Stimulated activated CD4-positive, alpha-beta T cell treated with anti-CD3 and anti-CD28 coated beads, Interleukin-1b, Interleukin-23, amount 100 ng/mL, for 48 hours (primary cell): Measurements from ENCODE around the gene OR5K4.

Experiments used
- DNase-seq: peaks from one replicate; pipeline ENCODE4 v3.0.0-alpha.2; 2020

The OR5K4 gene

GRCh38 chr3:98353554-98353953 is at the start of gene OR5K4:
Gene OR5K4 (plus strand): TSS chr3:98353854. CDS start chr3:98353854, 0 bp downstream.
- DNase-seq, result no peak

- DNase-seq, result no peak
Measured at GRCh38 chr3:98322101-98322500, 31.6 kb upstream of the OR5K4 start.

GRCh38 chr3:98322686-98323085 is 31.0 kb upstream of the OR5K4 start:
- DNase-seq, result no peak

- DNase-seq, result no peak
Measured at GRCh38 chr3:98323425-98323824, 30.2 kb upstream of the OR5K4 start.

- DNase-seq, result no peak
Measured at GRCh38 chr3:98325055-98325454, 28.6 kb upstream of the OR5K4 start.

GRCh38 chr3:98326105-98326893 is 27.4 kb upstream of the OR5K4 start:
- DNase-seq, result no peak

- no peak for DNase-seq
Measured at GRCh38 chr3:98326945-98327344, 26.7 kb upstream of the OR5K4 start.

- no peak for DNase-seq
Measured at GRCh38 chr3:98328933-98329332, 24.7 kb upstream of the OR5K4 start.

GRCh38 chr3:98329392-98330124 is 24.1 kb upstream of the OR5K4 start:
- peak; percentile 37 for DNase-seq

- no peak for DNase-seq
Measured at GRCh38 chr3:98331329-98331728, 22.3 kb upstream of the OR5K4 start.

- no peak for DNase-seq
Measured at GRCh38 chr3:98333989-98334606, 19.6 kb upstream of the OR5K4 start.

- DNase-seq, result no peak
Measured at GRCh38 chr3:98339031-98339430, 14.6 kb upstream of the OR5K4 start.

GRCh38 chr3:98341758-98342157 is 11.9 kb upstream of the OR5K4 start:
- no peak for DNase-seq

- DNase-seq, result no peak
Measured at GRCh38 chr3:98343647-98344507, 9.8 kb upstream of the OR5K4 start.

- DNase-seq, result no peak
Measured at GRCh38 chr3:98350082-98350481, 3.6 kb upstream of the OR5K4 start.

- DNase-seq, result no peak
Measured at GRCh38 chr3:98359250-98359649, 5.6 kb downstream of the OR5K4 start.

- DNase-seq, result peak; percentile 4
Measured at GRCh38 chr3:98359993-98360675, 6.5 kb downstream of the OR5K4 start.

GRCh38 chr3:98360681-98361080 is 7.0 kb downstream of the OR5K4 start:
- no peak for DNase-seq

GRCh38 chr3:98361289-98361688 is 7.6 kb downstream of the OR5K4 start:
- no peak for DNase-seq

- no peak for DNase-seq
Measured at GRCh38 chr3:98367464-98368246, 14.0 kb downstream of the OR5K4 start.

- no peak for DNase-seq
Measured at GRCh38 chr3:98371186-98371585, 17.5 kb downstream of the OR5K4 start.
